ENCODE results near the gene PCARE.

The PCARE gene

DNA sequence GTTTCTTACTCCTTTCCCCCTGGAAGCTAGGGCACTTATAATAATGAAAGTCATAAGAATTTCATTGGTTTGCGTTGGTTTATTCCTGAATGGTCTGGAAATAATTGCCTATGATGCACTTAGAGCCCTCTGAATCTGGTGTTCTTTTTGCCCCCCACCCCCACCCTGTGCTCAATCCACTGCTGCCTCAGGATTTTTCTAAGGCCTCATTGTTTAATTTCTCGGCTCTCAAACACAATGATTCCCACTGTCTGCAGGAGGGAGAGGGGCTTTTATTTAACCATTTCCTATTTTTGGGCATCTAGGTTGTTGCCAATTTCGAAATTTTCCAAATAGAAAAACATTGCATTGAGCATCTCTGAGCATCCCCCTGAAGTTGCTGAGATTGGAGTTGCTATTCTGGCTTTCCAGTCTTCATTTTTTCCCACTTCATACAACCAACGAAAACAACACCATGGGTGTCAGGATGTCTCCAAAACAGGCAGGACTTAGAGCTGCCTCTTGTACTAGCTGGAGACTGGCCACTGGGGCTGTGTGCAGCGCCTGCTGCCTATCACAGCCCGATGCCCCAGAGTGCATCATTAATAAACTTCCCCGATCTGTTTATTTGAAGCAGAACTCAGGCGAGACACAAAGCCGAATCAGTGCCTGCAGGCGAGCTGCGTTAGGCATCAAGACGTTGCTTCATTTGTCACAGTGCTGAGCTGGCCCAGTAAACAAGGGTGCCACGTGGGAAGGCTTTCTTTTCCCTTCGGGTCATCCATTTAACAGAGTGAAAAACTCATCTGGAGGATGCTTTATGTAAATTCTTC lies 1.8 kb upstream of the PCARE start:
- no peak overlapping the region for H3K4me3 ChIP-seq (ENCODE audit: low read length)
- no peak for TF ChIP-seq ZNF274 (IDR thresholded peaks at IDR 0.05; ENCODE audit: low read depth, low read length)

DNA sequence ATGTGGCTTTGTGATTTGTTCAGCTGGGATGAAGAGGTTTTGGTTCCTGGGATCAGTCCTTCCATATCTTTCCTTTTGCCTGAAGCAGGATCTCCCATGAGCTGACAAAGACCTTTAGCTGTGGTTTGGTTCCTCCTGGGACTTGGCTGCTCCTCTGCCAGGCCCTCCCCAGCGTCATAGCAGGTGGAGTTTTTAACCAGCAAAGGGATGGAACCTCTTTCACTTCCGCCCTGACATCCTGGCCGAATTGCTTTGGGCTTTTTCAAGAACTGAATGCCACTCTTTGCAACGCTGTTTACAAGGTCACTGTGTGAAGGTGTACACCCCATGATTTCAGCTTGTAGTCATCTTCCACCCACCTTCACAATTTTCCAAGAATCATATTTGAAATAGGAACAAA lies 390 bp downstream of the PCARE start:
- H3K4me3 ChIP-seq (ENCODE audit: low read length), result no peak overlapping the region
- no peak for TF ChIP-seq ZNF274 (IDR thresholded peaks at IDR 0.05; ENCODE audit: low read depth, low read length)

DNA sequence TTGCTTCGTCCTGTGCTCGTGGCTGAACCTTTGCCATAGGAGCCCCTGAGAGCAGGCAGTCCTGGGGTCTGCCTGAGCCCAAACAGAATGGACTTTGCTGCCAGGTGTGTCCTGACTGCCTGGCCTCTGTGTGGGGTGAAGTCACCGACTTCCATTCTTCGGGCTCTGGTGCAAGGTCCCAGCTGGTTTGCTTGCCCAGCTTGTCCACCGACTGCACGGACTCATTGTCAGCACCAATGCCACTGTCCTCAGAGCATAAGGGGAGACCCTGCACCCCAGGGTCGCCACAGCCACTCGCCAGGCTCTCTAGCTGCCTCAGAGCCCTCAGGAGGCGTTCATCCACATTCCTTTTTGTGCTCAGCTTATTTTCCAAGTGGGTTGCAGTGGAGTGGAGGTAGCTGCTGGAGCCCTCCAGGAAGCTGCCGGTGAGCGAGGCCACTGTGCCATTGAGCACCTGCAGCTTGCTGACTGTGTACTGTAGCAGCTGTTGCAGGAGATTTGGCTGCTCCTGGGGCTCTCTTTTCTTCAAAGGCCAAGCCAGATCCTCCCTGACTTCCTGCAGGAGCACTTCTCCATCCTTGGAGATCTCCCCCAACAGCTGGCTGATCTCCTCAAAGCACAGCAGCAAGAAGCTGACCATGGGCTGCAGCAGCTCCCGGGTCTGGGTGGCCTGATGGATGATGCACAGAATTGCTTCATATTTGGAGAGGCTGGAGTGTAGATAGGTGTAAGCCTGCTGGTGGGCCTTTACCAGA lies 1.2 kb downstream of the PCARE start:
- no peak overlapping the region for H3K4me3 ChIP-seq (ENCODE audit: low read length)
- no peak for TF ChIP-seq ZNF274 (IDR thresholded peaks at IDR 0.05; ENCODE audit: low read depth, low read length)

DNA sequence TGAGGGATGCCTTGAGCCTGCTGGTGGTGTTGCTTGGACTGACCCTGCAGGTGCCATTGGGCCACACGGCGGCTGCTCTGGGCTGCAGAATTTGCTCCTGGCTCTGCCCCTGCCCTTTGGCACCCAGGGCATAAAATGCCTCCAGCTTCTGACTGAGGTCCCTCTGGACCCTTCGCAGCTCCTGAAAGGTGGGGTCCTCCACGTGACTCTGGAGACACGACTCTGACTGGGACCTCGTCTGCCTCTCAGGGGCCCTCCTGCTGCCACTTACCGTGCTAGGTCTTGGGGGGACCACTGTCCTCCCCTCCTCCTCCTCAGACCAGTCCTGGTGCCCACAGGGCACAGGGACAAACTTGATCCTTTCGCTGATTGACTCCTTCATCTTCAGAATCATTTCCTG lies 2.1 kb downstream of the PCARE start:
- TF ChIP-seq ZNF274 (IDR thresholded peaks at IDR 0.05; ENCODE audit: low read depth, low read length), result no peak

DNA sequence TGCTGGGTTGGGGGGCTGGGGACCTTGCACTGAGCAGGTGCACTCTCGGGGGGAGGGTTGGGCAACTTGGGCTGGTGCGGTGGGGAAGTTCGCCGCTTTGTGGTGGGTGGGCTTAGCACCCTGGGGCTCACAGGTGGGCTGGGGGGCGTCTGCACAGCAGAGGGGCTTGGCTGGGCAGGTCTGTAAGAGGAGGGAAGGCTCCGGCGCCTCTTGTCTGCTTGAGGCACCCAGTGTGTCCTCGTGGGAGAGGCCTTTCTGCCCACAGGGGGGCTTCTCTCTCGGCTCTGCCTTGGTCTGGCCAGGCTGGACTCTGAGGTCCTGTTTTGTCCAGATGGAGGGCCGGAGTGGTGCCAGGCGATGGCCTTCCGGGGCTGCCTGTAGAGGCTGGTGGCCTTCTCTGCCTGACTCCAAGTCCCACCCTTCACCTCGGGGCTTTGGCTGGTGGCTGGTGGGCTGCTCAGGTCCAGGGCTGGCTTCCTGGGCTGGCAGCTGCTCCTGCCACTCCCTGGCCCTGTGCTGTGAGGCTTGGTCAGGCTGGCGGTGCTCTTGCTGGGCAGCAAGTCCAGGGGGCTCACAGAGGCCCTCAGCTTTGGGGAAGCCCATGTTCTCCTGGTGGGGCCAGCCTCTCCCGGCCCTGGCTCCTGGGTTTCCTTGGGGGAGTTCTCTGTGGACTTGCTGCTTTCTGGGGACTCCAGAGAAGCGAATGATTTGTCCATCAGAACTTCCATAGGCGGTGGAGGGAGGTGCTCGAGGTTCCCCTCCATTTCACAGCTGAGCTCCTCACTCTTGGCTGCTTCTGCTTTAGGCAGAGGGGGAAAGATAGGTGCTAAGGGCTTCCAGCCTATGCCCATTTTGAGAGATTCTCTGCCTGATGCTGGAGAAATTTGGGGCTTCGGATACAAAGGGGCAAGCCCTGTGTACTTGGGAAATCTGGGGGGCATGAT lies 3.0 kb downstream of the PCARE start:
- no peak overlapping the region for H3K4me3 ChIP-seq (ENCODE audit: low read length)
- no peak for TF ChIP-seq ZNF274 (IDR thresholded peaks at IDR 0.05; ENCODE audit: low read depth, low read length)

More for the DNA sequence above, 2.1 kb downstream of the PCARE start:
- no peak overlapping the region for H3K4me3 ChIP-seq (ENCODE audit: low read length)

DNA sequence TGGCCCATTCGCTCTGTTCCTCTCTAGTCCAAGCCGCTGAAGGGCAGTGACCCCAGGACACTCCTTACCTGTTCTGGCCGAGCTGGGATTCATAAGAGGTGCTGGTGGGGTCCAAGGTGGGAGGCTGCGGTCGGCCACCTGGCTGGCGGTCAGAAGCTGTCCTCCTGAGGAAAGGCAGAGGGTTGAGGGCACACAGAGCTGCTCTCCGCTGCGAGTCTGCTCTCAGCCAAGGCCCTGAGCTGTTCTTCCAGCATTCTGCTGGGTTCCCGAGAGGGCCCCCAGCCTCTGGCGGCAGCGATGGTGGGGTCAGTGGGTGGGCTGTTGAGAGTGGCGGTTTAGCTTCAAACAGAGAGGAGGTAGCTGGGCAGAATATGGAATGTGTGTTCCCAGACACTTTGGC lies 3.8 kb downstream of the PCARE start:
- H3K4me3 ChIP-seq (ENCODE audit: low read length), result no peak overlapping the region
- no peak for TF ChIP-seq ZNF274 (IDR thresholded peaks at IDR 0.05; ENCODE audit: low read depth, low read length)

DNA sequence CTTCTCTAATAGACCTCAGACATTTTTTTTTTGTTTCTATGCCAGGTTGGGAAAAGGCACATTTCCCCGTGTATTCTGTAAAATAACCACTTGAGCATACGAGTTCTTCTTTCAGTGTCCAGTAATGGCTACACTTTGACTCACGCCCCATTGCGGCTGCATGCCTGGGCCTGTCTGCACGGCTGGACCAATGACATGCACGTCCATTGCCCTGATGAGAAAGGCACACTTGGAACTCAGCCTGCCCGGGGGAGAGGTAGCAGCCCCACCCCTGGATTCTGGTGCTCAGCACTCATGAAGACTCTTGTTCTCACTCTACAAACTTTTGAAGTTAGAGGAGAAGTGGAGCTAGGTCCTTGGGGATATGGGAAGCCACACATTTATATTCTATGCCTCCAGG lies 5.8 kb downstream of the PCARE start:
- no peak for TF ChIP-seq ZNF274 (IDR thresholded peaks at IDR 0.05; ENCODE audit: low read depth, low read length)
- H3K4me3 ChIP-seq (ENCODE audit: low read length), result no peak overlapping the region

DNA sequence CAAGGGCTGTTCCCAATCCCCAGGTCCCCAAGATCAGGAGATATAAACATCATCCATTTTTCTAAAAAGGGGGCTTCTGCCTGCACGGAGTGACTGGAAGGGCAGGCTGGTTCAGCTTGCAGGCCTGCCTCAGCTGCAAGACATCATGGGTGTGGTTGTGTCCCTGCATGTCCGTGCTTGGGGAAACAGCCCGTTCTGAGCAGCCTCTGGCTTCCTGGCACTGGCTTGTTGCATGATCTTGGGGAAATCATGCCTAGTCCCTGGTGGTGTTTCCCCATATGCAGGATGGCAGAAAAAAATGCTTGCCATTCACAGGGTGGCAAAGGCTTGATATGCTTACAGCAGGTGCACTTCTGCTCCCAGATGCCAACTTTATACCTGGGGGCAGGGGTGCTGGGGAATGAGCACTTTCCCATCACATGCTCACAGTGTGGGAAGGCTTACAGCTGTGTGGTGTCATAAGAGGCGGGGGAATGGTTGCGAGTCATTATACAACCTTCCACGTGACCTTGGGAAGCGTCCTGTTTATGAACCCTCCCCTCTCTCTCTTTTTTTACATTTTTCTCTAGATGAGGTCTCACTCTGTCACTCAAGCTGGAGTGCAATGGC lies 7.2 kb downstream of the PCARE start:
- H3K4me3 ChIP-seq (ENCODE audit: low read length), result no peak overlapping the region
- no peak for TF ChIP-seq ZNF274 (IDR thresholded peaks at IDR 0.05; ENCODE audit: low read depth, low read length)

GRCh38 chr2:29066271-29066860 lies 8.0 kb downstream of the PCARE start:
- no peak for TF ChIP-seq ZNF274 (IDR thresholded peaks at IDR 0.05; ENCODE audit: low read depth, low read length)
- no peak overlapping the region for H3K4me3 ChIP-seq (ENCODE audit: low read length)

DNA sequence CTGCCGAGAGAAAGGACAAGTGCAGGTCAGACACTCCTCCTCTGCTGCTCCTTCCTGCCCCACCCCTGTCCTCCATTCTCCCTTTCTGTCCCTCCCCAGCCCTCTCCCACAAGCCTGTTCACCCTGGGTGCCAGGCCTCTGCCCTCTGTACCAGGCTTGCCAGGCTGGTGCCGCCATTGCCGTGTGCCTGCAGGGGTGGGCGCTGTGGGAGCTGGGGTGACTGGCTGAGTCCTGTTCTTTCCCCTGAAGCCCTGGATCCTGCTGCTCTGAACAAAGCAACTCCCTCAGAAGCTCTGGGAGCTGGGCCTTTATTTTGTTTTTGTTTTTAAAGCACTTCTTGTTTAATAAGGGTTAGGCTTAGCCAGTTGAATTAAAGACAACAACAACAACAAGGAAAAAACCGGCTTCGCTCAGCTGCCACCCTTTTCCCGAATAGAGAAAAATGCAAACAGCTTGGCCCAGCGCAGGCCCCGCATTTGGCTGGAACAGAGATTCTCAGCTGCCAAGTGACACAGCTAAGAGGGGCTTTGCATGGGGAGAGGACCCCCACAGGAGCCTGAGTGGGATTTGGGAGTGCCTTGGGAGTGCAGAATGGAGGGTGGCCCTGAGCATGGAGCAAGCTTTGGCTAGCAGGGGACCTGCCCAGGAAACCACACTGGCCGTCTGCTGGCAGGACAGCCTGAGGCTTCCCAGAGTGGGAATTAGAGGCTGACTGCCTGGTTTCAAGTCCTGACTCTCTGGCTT lies 9.1 kb downstream of the PCARE start:
- no peak for TF ChIP-seq ZNF274 (IDR thresholded peaks at IDR 0.05; ENCODE audit: low read depth, low read length)
- no peak overlapping the region for H3K4me3 ChIP-seq (ENCODE audit: low read length)

DNA sequence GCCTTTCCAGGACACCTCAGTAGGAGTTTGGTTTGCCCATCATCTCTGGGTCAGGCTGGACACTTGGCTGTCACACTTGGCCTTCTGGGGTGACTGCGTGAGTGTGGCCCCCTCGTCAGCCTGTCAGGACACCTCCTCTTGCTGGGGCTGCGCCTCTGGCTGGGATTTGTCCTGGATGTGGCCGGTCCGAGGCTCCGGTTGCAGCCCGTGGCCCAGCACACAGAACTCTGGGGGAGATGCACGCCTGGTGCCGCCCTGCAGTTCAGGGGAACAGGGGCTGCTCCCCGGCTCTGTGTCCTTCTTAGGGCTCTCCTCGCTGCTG lies 9.6 kb downstream of the PCARE start:
- H3K4me3 ChIP-seq (ENCODE audit: low read length), result no peak overlapping the region
- no peak for TF ChIP-seq ZNF274 (IDR thresholded peaks at IDR 0.05; ENCODE audit: low read depth, low read length)

- TF ChIP-seq ZNF274 (IDR thresholded peaks at IDR 0.05; ENCODE audit: low read depth, low read length), result no peak
- H3K4me3 ChIP-seq (ENCODE audit: low read length), result no peak overlapping the region
Observed at GRCh38 chr2:29064346-29064715, 10.0 kb downstream of the PCARE start.

Data from GM08714 (cell line).